ENCODE measurements around the gene PXYLP1. TPM values are rescaled to one million over a fixed set of nuclear protein-coding genes. Genes with fewer than 3 reads are reported as not detected.

Gene PXYLP1
- total RNA-seq, 1 experiment from 2014 or later = 3.0 TPM

DNA sequence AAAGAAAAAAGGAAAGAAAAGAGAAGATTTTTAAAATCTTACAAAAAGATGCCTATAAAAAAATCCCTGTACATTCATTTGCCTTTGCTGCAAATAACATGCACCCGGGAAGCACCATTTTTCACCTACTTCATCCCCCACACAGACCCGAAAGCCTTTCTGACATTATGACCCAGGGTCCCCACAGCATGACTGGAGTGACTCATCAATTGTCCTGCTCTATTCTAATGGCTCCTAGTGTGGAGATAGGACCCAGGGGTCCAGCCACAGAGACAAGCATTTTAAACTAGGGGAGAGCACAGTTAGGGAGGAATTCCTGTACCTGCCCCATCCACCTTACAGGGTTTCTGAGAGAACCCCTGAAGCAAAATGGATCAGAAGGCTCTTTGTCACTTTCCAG is 14.7 kb upstream of the PXYLP1 start:
- Histone ChIP-seq H3K4me3 (no peak overlapping the region), H3K4me1 (replicated peaks) (peaks cover 5% of the 10 kb centered on the region; the same call in 1 of the 2 replicates), H3K27me3 (replicated peaks) (no peaks in the 10 kb centered on the region), H3K27ac (no peak overlapping the region), H3K9me3 (replicated peaks) (no peaks in the 10 kb centered on the region; the same call in 1 of the 2 replicates), H3K36me3 (no peaks in the 10 kb centered on the region)
- no peak for DNase-seq (ENCODE audit: low read depth in 1 of 2, low spot score in 2 of 2)

DNA sequence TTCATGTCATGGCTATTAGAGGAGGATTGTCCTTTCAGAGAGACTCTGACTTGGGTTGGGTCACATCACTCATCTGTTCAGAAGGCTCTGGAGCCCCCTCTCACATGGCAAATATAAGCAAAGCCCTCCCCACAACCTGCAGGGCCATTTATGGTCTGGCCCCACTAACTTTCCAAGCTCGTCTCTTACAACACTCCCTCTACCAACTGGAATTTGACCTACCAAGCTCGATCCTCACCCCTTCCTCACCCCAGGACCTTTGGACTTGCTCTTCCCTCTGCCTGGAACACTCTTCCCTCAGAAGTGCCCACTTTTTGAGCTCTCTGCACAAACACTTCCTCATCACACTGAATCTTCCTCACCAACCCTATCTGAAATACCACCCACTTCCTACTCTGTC is 14.2 kb upstream of the PXYLP1 start:
- Histone ChIP-seq H3K4me3 (no peak overlapping the region), H3K4me1 (replicated peaks) (peaks cover 5% of the 10 kb centered on the region; the same call in 1 of the 2 replicates), H3K27ac (no peak overlapping the region), H3K36me3 (no peaks in the 10 kb centered on the region), H3K9me3 (replicated peaks) (no peaks in the 10 kb centered on the region; the same call in 1 of the 2 replicates), H3K27me3 (replicated peaks) (no peaks in the 10 kb centered on the region)
- no peak for DNase-seq (ENCODE audit: low read depth in 1 of 2, low spot score in 2 of 2)

DNA sequence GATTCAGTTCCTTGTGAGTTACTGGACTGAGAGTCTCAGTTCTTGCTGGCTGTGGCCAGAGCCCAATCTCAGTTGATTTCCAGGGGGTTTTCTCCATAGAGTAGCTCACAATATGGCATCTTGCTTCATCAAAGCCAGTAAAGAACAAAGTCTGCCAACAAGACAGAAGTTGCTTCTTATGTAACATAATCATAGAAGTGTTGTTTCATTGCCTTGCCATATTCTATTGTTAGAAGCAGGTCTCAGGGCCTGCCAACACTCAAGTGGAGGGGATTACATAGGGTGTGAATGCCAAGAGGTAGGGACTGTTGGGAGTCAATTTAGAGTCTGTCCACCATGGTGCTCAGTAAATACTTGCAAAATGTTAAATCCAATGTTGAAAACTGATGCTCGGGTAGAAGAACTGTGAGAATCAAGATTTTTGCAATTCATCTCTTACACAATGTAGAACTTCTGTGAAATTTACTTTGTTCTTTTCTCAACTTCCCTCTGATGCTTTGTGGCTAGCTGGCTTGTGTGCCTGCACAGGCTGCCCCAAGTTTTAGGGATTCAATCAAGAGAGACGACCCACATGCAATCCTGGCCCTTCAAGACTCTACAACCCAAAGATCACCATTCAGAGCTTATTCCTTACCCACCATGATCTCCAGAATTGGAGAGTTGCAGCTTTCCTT is 13.3 kb upstream of the PXYLP1 start:
- Histone ChIP-seq H3K36me3 (no peaks in the 10 kb centered on the region), H3K27ac (no peak overlapping the region), H3K4me1 (replicated peaks) (peaks cover 5% of the 10 kb centered on the region; the same call in 1 of the 2 replicates), H3K9me3 (replicated peaks) (no peaks in the 10 kb centered on the region; the same call in none of the 2 replicates), H3K4me3 (no peak overlapping the region), H3K27me3 (replicated peaks) (no peaks in the 10 kb centered on the region)
- DNase-seq (ENCODE audit: low read depth in 1 of 2, low spot score in 2 of 2) = no peak

DNA sequence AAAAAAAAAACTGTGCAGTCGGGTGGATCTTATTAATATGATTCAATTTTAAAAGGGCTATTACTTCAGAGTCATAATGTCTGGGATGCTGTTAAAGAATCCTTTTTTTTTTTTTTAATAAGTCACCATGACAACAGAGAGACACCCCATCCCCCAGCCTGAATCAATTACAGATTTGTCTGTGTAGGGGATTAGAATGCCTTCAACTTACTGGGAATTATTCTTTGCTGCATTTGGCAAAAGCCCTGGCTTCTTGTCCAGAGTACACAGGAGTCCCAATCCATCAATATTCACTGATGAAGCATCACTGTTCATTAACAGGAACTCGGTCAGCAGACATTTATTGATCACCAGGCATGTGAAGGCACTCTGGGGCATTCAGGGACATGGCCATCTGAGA is 12.7 kb upstream of the PXYLP1 start:
- H3K27ac ChIP-seq = no peak overlapping the region
- H3K4me1 ChIP-seq (replicated peaks) = peaks cover 5% of the 10 kb centered on the region; the same call in 1 of the 2 replicates
- no peaks in the 10 kb centered on the region for H3K36me3 ChIP-seq
- no peak for DNase-seq (ENCODE audit: low read depth in 1 of 2, low spot score in 2 of 2)
- H3K27me3 ChIP-seq (replicated peaks) = no peaks in the 10 kb centered on the region
- H3K4me3 ChIP-seq = no peak overlapping the region
- H3K9me3 ChIP-seq (replicated peaks) = peaks cover 2% of the 10 kb centered on the region

DNA sequence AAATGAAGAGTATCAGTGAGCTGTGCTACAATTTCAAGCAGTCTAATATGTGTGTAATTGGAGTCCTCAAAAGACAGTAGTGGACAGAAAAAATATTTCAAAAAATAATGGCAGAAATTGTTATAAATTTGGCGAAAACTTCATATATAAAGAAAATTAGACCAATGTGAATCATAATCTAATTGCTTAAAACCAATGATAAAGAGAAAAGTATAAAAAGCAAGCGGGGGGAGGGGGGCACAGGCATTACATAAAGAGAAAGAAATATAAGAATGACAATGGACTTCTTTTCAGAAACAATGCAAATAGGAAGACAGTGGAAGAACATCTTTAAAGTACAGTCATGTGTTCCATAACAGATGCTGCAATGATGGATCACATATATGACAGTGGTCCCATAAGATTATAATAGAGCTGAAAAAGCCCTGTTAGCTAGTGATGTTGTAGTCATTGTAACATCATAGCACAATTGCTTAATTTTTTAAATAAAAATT is 7.9 kb upstream of the PXYLP1 start:
- Histone ChIP-seq H3K4me3 (no peak overlapping the region), H3K9me3 (replicated peaks) (peaks cover 2% of the 10 kb centered on the region)

DNA sequence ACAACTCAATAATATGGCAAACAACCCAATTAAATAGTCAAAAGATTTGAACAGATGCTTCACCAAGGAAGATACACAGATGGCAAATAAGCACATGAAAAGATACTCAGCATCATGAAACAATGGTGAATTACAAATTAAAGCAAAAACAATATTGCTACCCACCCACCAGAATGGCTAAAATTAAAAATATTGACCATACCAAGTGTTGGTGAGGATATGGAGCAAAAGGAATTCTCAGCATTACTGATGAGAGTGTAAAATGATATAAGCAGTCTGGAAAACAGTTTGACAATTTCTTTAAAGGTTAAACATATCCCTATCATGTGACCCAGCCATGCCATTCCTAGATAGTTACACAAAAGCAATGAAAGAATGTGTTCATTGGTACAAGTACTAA is 5.7 kb upstream of the PXYLP1 start:
- no peak for DNase-seq (ENCODE audit: low read depth in 1 of 2, low spot score in 2 of 2)

More for the DNA sequence above, 7.9 kb upstream of the PXYLP1 start:
- Histone ChIP-seq H3K27ac (no peak overlapping the region), H3K27me3 (replicated peaks) (no peaks in the 10 kb centered on the region), H3K36me3 (no peaks in the 10 kb centered on the region), H3K4me1 (replicated peaks) (peaks cover 18% of the 10 kb centered on the region)
- DNase-seq (ENCODE audit: low read depth in 1 of 2, low spot score in 2 of 2) = no peak

DNA sequence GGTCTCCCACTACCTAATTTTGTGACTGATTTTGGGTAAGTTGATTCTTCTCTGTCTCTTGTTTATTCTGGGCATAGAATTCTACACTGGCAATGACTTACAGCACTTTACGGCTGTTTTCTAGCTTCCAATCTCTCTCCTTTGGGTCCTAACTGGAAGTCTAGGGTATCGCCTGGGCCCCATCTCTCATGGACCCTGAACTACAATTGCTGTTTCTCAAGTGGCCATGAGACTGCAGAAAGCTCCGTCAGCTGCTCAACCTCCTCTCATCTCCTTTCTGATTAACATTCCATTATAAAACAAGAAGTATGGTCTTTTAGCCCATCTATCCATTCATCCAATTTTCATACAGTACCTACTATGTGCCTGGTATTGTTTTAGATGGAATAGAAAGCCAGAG is 4.4 kb upstream of the PXYLP1 start:
- Histone ChIP-seq H3K27ac (peak overlapping the region; percentile 23), H3K4me1 (replicated peaks) (peaks cover 50% of the 10 kb centered on the region), H3K27me3 (replicated peaks) (peaks cover 4% of the 10 kb centered on the region; the same call in 1 of the 2 replicates), H3K36me3 (no peaks in the 10 kb centered on the region), H3K9me3 (replicated peaks) (peaks cover 2% of the 10 kb centered on the region), H3K4me3 (no peak overlapping the region)
- no peak for DNase-seq (ENCODE audit: low read depth in 1 of 2, low spot score in 2 of 2)

More for the DNA sequence above, 5.7 kb upstream of the PXYLP1 start:
- no peaks in the 10 kb centered on the region for H3K27me3 ChIP-seq (replicated peaks)
- peaks cover 37% of the 10 kb centered on the region for H3K4me1 ChIP-seq (replicated peaks)
- peaks cover 2% of the 10 kb centered on the region for H3K9me3 ChIP-seq (replicated peaks)
- no peaks in the 10 kb centered on the region for H3K36me3 ChIP-seq
- H3K27ac ChIP-seq = no peak overlapping the region
- no peak overlapping the region for H3K4me3 ChIP-seq

DNA sequence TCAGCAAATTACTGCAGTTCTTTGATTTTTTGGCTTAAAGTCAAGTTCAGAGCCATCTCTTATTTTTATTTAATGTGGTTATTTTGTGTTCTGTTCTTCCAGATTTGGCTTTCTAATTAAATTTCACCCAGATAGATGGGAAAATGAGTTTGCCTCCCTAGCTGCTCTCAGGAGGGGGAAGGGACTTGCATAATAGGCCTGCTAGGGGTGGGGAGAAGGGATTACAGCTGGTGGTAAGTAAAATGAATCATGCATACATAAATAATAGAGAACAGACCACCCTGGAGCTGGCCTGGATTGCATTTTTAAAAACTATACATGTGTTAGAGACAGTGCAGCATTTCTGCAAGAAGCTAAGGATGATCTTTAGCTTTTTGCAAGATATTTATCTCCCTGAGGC is 3.9 kb upstream of the PXYLP1 start:
- peaks cover 9% of the 10 kb centered on the region; the same call in 1 of the 2 replicates for H3K27me3 ChIP-seq (replicated peaks)
- H3K4me3 ChIP-seq = no peak overlapping the region
- H3K9me3 ChIP-seq (replicated peaks) = peaks cover 2% of the 10 kb centered on the region; the same call in 1 of the 2 replicates
- peaks cover 54% of the 10 kb centered on the region for H3K4me1 ChIP-seq (replicated peaks)
- H3K27ac ChIP-seq = peak overlapping the region; percentile 23
- peak; percentile 77 to 80 for DNase-seq (ENCODE audit: low read depth in 1 of 2, low spot score in 2 of 2)
- no peaks in the 10 kb centered on the region for H3K36me3 ChIP-seq

DNA sequence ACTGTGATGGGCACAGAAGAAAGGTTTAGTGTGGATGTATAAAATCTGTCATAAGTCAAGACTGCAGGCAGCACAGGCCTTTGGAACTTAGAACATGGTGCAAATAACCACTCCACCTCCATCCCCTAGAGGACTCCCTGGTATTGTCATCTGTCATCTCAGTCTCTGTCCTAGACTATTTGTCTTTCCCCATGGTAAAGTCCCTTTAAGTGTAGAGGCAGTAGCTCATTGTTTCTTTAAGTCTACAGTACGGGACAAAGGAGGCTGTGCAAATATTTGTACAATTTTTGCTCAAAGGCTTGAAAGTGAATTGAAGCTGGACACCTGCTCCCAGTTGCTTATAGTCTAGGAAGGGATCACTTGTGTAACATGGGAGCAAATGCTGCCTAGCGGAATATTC is 3.2 kb upstream of the PXYLP1 start:
- peak in 1 of 2 experiments; percentile 26 for DNase-seq (ENCODE audit: low read depth in 1 of 2, low spot score in 2 of 2)
- no peaks in the 10 kb centered on the region for H3K36me3 ChIP-seq
- peaks cover 2% of the 10 kb centered on the region; the same call in 1 of the 2 replicates for H3K9me3 ChIP-seq (replicated peaks)
- H3K4me3 ChIP-seq = no peak overlapping the region
- peaks cover 9% of the 10 kb centered on the region; the same call in 1 of the 2 replicates for H3K27me3 ChIP-seq (replicated peaks)
- H3K4me1 ChIP-seq (replicated peaks) = peaks cover 54% of the 10 kb centered on the region
- no peak overlapping the region for H3K27ac ChIP-seq

DNA sequence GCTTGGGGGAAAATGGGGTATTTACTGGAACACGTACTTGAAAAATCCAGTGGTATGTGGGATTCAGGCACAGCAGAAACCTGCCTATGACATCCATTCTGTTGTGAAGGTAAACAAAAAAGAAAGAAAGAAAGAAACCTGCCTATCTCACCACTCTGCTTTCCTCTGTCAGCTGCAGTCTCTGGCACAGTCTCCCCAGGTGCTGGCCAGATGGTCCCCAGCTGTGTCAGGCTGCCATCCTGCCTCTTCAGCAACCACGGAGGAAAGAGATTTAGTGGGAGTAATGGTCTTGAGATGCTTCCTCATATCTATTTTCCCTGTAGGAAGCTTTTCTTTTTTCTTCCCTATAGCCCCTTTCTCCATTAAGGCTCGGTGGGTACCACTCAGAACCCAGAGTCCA is 2.5 kb upstream of the PXYLP1 start:
- peaks cover 54% of the 10 kb centered on the region for H3K4me1 ChIP-seq (replicated peaks)
- H3K27me3 ChIP-seq (replicated peaks) = peaks cover 9% of the 10 kb centered on the region; the same call in 1 of the 2 replicates
- DNase-seq (ENCODE audit: low read depth in 1 of 2, low spot score in 2 of 2) = no peak
- no peaks in the 10 kb centered on the region for H3K36me3 ChIP-seq
- H3K9me3 ChIP-seq (replicated peaks) = no peaks in the 10 kb centered on the region; the same call in 1 of the 2 replicates
- H3K27ac ChIP-seq = no peak overlapping the region
- no peak overlapping the region for H3K4me3 ChIP-seq

DNA sequence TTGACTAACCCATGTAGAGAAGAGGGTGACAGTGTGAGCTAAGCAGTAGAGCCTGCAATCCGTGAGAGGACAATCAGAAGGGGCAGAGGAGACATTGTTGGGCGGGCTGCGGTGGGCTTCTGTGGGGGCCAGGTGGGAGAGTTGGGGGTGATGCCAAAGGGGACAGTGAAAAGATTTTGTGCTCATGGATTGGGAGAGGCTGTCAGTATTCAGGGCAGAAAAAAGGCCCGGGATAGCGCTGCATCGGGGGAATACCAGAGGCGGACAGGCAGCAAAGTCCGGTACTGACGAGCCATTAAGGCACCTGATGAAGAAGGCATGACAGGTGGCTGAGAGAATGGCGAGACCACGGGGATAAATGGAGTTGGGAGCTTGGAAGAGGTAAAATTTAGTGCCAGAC is 1.3 kb upstream of the PXYLP1 start:
- no peak overlapping the region for H3K27ac ChIP-seq
- no peaks in the 10 kb centered on the region for H3K36me3 ChIP-seq
- H3K4me3 ChIP-seq = no peak overlapping the region
- no peak for DNase-seq (ENCODE audit: low read depth in 1 of 2, low spot score in 2 of 2)
- H3K4me1 ChIP-seq (replicated peaks) = peaks cover 54% of the 10 kb centered on the region
- H3K9me3 ChIP-seq (replicated peaks) = no peaks in the 10 kb centered on the region; the same call in 1 of the 2 replicates
- H3K27me3 ChIP-seq (replicated peaks) = peaks cover 9% of the 10 kb centered on the region; the same call in 1 of the 2 replicates

DNA sequence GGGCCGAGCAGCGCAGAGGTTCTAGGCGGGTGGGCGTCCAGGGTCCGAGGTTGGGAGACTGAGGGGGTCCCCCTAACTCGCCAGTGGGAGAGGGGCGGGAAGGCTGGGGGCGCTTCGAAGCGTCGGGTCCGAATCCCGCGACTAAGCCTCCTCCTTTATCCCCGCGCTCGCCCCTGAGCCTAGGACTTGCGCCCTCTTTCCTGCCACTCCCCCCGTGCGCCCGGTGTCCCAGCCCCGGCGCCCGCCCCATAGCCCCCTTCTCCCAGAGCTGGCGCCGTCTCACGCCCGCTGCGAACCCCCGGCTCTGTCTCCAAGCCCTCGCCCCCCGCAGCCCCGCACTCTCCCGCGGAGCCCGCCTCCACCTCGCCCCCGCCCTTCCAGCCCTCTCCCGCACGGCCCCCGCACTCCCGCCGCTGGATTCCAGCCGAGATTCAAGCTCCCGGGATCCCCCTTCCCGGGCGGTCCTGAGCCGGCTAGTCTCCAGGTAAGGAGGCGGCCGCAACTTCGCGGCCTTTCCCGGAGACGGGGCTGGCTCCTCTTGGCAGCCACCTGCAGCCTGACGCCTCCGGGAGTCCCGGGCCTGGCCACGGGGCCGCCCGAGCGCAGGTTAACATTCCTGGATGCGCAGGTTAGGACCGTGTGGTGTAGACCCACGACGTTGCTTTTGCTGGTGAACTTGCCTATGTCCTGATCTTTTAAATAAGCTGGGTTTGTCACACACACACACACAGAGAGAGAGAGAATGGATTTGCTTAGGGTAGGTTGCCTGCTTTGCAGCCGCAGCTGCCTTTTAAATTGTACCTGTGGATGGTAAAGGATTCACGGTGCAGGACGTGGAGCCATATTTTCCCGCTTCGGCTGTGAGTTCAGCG is 563 bp downstream of the PXYLP1 start:
- H3K27ac ChIP-seq = no peak overlapping the region
- H3K9me3 ChIP-seq (replicated peaks) = no peaks in the 10 kb centered on the region; the same call in 1 of the 2 replicates
- H3K27me3 ChIP-seq (replicated peaks) = peaks cover 9% of the 10 kb centered on the region; the same call in 1 of the 2 replicates
- no peaks in the 10 kb centered on the region for H3K36me3 ChIP-seq
- H3K4me1 ChIP-seq (replicated peaks) = peaks cover 54% of the 10 kb centered on the region
- DNase-seq (ENCODE audit: low read depth in 1 of 2, low spot score in 2 of 2) = peak in 1 of 2 experiments; percentile 8
- H3K4me3 ChIP-seq = peak overlapping the region; percentile 61

DNA sequence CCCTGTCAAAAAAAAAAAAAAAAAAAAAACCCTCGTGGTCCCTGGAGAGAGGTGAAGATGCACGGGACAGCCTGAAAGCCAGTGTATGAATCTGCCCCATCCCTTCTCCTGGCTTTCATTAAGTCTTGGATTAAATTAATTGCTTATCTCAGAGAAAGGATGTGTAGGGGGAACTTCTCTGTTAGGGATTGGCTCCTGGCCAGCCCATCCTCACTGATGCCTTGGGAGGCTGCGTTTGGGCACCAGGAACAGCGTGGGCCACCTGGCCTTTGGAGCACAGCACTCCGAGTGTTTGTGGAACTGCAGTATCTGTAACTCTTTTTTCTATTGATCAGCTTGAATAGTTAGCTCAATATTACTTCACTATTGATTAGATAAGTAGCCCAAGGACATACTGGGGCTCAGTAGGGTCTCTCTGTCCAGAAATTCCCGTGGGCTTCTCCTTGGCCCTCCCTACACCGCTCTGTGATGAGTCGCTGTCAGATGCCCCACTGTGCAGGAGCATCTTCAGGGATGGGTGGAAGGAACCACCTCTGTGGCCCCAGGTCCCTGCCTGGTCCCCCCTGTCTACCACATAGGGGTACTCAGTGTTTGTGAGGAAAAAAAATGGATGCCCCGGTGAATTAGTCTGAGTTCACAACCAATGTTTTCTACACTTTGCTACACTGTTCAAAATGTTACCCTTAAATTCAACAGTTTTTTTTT is 2.0 kb downstream of the PXYLP1 start:
- no peaks in the 10 kb centered on the region for H3K36me3 ChIP-seq
- H3K4me1 ChIP-seq (replicated peaks) = peaks cover 46% of the 10 kb centered on the region
- no peak overlapping the region for H3K27ac ChIP-seq
- peaks cover 9% of the 10 kb centered on the region; the same call in 1 of the 2 replicates for H3K27me3 ChIP-seq (replicated peaks)
- H3K9me3 ChIP-seq (replicated peaks) = no peaks in the 10 kb centered on the region; the same call in 1 of the 2 replicates
- no peak overlapping the region for H3K4me3 ChIP-seq
- no peak for DNase-seq (ENCODE audit: low read depth in 1 of 2, low spot score in 2 of 2)
